ENCODE results near the gene INSYN2A.

Gene INSYN2A, protein sequence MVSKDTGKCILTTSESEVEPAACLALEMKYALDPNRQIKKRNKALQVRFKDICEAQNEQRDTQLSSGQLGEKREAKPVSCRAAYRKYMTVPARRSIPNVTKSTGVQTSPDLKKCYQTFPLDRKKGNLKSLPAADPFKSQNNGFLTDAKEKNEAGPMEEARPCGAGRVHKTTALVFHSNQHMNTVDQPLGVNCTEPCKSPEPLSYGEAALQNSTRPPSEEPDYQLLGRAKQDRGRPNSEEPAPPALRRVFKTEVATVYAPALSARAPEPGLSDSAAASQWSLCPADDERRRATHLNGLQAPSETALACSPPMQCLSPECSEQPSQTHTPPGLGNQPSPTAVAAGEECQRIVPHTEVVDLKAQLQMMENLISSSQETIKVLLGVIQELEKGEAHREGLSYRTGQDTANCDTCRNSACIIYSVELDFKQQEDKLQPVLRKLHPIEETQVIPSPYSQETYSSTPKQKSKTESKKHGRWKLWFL

DNA sequence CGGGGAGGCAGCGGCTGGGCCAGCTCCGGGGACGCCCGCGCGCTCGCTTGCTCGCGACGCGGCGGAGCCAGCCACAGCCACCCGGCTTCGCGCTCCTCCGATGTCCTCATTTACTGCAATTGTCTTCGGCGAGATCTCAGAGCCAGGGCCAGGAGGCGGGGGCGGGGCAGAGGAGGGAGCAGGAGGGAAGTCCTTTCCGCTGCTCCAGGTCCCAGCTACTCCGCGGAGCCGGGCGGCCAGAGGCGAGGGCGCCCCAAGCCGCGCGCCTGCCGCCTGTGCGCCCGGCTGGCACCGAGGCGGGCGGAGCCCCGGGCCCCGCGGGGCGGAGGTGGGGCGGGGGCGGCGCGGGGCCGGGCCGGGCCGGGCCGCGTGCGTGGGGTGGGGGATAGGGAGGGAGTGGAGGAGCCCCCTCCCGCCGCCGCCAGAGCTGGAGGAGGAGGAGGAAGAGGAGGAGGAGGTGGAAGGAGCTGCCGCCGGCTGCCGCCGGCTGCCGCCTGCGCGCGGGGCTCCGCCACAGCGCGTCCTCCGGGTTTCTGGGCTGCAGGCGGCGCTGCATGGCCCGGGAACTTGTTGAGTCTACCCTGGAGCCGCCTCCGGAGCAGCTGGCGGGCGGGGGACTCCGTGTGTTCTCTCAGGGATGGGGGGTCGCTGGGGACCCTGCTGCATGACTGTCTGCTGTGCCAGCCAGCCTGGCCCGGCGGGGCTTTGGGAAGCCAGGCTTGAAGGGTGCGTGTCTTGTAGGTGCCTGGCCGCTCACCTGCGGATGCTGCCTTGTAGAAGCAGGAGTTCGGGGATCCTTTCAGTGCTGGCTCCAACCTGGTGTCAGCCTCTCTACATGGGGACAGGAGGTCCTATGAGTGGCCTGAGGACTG is at the start of gene INSYN2A:
TSS of gene INSYN2A (minus strand) at position 310 of the 872 bp plus-strand sequence. CDS start 20,196 bp downstream, outside the sequence.
- peak in 1 of 2 experiments; percentile 30 for DNase-seq

DNA sequence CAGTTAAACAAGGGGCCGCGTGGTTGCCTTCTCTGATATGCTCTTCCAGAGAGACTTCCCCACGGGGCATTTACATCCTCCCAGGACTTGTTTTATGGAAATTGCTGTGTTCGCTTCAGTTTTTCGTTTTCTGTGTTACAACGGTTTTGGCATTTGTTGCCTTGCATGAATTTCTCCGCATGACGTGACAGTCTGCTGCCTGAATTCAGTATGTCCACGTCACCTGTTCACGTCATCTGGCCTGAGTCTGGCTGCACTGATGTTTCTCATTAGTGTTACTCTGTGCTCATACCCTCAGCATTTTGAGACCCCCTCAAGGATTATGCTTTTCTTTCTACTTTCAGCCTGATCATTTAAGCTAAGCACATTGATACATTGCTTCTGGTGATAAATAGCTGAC is 49.1 kb upstream of the INSYN2A start:
- DNase-seq: peak in 1 of 2 experiments; percentile 30

DNA sequence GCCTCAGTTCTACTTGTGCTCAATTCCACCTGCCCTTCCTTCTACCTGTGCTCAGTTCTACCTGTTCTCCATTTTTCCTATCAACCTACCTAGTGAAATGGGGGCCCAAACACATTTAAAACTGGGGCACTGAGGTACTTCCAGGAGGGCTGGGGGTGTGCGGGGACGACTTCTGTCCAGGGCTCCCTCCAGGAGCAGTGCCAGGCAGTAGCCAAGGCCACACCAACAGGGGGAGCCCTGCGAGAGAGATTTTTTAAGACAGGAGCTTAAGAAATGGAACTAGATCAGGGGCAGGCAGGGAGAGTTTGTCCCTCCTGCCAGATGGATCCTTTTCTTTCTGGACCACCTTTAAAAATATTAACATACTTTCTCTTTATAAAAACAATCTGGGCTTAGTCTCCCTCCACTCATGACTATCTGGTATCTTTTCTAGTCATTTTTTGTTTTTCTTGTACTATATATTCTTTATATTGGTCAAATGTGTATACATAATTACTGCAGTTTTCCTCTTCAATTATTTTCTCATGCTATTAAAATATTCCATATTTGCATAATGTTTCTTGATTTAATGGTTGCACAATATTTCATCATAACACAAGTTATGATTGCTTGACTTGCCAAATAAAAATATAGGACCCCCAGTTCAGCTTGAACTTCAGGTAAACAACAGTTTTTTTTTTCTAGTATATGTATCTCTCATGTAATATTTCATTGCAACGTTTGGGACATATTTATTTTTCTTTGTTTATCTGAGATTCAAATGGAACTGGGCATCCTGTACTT is 47.3 kb upstream of the INSYN2A start:
- DNase-seq: peak; percentile 15 to 59

DNA sequence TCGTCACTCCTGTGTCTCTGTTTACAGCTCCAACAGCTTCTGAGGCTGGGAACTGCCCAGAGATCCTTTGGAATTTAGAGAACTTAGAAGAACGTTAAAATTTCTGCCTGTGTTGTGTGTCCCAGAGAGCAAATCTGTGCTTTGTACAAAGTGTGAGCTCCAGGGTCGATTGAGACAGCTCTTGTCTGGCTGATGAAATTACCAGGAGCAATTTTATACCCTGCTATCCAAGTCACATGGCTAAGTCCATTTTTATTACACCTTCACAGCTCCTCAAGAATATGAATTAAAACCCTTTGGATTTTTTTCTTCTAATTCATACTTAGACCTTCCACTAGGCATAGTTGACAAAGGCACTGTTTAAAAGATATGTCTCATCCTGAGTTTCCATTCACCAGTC is 46.5 kb upstream of the INSYN2A start:
- no peak for DNase-seq

DNA sequence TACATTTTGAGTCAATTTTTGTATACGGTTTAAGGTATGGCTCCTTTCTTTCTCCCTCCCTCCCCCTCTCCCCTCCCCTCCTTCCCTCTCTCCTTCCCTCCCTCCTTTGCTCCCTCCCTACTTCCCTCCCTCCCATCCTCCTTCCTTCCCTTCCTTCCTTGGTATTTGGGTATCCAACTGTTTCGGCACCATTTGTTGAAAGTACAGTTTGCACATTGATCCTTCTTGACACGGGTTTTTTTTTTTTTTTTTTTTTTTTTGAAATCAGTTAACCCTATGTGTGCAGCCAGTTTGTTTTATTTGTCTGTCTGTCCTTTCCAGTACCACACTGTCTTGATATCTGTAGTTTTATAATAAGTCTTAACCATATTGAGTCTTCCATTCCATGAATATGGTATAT is 39.9 kb upstream of the INSYN2A start:
- DNase-seq: no peak

DNA sequence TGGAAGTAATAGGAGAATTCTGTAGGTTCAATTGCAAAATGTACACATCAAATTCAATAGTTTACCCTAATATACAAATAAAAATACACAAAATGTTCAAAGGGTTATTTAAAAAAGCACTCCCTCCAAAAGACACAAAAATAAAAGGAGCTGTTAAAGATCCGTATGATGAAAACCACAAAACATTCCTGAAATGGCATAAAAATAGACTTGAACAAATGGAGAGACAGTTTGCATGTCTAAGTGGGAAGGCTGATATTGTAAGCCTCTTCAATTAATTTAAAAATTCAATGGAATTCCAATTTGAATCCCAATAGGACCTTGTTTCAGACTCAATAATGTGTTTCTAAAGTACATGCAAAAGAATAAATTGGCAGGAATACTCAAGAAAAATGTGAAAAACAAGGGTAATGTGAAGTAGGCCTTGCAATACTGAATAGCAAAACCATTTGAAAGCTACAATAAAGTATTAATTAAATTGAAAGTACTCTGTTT is 38.0 kb upstream of the INSYN2A start:
- no peak for DNase-seq

DNA sequence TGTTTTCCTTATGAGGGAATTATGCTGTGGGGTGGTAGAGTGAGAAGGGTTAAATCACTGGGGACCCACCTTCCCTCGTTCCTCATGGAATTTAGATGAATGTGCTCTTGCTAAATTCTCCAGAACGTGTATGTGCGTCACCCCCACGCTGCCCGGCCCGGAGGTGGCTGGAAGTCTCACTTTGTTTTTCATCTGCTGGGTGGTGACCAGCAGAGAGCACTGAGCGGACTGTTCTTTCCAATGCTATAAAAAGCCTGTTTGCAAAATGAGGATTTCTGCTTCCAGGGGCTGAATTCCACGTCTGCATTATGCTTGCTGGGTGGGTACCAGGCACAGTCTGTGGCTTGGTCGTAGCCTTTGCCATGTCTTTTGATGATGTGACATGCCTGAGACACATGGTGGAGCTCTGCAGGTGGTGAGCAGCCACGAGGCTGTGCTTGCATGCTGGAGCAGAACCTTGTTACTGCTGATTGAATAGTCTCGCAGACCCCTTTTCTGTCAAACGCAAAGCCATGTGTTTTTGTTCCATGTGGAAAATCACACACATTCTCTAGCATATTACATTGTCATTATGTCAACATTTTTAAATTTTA is 31.9 kb upstream of the INSYN2A start:
- peak in 1 of 2 experiments; percentile 15 for DNase-seq

DNA sequence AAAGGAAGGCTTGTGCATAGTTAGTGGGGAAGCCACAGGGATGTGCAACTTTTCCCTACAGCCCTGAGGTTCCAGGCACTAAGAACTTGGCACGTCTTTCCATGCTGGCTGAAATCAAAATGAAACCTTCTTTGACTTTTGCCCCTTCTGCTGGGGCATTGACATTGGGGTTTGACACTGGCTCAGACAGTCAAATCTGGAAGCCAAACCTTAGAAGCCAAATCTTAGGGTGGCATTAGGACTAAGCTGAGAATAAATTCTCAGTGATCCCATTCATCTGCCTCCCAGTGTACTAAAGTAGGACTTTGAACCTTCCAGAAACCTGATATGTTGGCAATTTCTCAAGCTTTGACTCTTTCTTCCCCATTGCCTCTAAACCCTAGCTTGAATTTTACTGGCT is 31.3 kb upstream of the INSYN2A start:
- no peak for DNase-seq

DNA sequence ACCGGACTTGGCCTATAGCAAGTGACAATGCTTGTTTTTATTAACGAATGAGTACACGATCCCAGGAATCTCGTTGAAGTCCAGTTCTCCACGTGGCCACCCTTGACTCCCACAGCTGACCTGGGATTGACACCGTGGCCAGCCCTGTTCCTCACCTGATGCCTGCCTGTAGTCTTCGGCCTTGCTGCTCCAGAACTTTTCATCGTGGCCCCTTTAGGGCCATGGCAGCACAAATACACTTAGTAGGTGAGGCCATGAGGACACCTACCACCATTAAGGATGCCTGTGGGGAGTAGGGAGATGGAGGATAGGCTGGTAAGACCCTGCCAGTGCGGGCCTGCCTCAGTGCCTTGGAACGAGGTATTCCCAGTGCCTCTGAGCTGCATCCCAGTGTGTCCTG is 30.6 kb upstream of the INSYN2A start:
- no peak for DNase-seq

DNA sequence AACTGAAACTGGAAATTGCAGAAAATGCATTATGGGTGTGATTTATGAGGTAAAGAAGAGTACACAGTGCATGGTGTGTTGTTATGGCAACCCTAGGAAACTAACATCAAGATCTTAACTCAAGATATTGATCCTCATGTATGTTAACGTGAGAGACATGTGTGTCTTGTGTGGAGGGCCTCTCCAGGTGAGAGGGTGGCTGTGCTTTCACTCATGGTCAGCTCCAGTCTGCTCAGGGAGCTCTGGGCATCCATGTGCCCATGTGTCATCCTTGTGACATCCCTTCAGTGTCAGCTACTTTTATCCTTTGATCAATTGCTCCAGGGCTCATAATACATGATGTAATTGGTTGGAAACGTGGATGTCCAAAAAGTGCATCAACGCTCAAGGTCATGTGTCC is 24.9 kb upstream of the INSYN2A start:
- DNase-seq: no peak

DNA sequence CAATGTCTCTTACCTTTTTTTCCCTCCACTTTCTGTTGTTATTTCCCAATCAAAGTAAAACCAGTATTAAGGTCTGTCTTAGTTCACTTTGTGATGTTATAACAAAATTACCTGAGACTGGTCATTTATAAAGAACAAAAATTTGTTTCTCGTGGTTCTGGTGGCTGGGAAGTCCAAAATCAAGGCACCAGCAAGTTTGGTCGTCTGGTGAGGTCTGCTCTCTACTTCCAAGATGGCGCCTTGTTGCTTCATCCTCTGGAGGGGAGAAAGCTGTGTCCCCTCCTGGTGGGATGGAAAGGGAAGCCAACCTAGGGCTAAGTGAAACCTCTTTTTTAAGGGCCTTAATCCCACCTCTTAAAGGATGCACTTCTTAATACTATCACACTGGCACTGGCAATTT is 22.3 kb upstream of the INSYN2A start:
- DNase-seq: no peak

DNA sequence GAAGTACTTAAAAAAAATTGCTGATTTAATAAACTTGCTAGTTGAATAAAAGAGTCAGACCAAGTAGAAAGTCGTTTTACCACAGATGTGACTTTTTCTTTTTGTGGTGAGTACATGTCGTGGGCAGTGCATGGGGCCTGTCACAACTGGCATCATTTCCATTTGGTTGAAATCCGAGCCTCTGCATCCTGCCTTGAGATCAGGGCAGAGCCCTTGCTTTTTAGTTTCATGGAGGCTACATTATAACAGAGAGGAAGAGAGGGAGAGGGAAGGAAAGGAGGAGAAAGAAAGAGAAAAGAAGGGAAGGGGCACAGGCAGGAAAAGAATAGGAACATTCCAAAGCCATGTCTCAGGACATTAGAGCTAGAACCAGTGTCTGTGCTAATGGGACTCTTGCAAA is 20.4 kb upstream of the INSYN2A start:
- peak in 1 of 2 experiments; percentile 1 for DNase-seq

DNA sequence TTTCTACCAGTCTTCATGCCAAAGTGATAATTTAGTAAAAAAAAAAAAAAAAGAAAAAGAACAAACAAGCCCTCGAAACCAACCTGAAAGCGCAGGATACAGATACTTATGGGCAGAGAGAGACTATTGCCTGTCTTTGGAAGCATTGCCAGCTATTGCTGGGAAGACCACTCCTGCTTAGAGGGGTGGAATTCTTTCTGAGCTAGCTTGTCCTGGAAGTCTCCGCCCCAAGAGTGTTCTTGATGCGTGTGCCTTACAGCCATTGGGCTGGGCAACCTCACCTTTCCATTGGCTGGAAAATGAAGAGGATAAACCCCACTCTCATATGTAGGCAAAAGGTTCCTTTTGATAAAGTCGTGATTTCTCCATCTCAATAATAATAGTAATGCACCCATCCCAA is 19.9 kb upstream of the INSYN2A start:
- no peak for DNase-seq

DNA sequence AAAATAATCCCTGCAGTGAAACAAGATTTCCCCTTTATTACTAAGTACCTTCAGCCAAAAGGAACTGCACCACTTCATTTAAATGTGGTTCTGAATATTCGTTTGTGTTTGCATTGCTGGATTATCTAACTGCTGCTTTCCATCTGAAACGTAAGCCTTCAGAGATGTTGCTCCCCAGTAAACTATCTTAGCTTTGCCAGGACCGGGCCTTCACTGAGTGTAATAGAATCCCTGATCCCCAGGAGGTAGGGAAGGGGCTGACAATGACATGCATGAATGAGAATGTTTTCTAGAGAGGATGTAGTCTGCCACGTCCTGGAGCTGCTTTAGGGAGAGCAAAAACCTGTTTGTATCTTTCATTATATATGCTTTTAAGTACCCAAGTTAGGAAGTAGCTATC is 19.5 kb upstream of the INSYN2A start:
- no peak for DNase-seq

DNA sequence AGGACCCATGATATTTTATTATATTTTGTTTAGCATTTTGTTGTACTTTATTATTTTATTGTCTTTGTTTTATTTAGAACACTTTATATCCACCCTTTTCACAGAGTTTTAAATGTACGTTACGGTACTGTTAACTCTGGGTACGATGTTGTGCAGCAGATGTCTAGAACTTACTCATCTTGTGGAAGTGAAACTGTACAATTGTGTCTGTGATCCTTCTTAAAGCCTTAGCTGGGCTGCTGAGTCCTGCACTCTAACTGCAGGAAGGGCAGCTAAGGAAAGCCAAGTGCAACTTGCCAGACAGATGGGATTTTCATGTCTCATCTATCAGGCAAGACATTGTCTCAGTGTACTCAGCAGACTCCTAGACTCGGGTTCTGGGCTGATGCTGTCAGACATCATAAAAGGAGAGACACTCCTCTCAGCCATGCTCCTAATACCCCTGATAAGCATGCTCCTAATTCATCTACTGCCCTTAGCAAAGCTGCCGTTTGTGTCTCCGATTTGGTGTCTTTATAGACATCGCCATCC is 14.6 kb upstream of the INSYN2A start:
- DNase-seq: peak in 1 of 2 experiments; percentile 0

DNA sequence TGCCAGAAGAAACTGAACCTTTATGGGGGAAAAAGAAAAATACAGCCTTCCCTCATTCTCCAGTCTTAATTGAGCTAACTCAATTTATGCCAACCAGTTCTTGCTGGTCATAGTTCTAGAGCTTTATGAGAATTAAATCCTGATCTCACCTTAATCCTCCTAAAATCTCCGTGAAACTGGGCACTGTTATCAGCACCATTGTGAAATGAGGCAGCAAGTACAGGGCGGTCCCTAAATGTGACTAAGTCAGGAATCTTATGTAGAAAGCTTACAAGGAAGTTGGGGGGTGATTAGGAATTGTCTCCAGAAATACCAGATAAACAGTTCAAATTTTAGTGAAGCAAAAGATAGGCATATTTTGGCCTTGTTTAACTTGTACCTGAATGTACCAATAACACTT is 10.7 kb upstream of the INSYN2A start:
- DNase-seq: no peak

DNA sequence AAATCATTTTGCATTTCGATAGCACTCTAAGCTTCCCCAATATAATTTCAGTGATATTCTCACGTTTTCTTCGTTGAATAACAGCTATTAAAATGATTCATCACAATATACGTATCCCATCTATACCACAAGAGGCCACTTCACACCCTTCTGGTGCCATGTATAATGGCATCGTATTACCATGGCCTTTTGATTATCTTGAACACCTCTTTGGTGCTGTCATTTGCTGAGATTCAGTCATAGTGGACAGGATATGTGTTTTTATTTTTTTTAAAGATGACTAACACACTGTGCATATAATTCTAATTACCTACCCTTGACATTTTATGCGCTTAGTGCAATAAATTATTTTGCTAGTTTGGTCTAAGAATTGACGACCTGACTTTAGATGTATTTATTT is 6.7 kb upstream of the INSYN2A start:
- peak in 1 of 2 experiments; percentile 22 for DNase-seq

DNA sequence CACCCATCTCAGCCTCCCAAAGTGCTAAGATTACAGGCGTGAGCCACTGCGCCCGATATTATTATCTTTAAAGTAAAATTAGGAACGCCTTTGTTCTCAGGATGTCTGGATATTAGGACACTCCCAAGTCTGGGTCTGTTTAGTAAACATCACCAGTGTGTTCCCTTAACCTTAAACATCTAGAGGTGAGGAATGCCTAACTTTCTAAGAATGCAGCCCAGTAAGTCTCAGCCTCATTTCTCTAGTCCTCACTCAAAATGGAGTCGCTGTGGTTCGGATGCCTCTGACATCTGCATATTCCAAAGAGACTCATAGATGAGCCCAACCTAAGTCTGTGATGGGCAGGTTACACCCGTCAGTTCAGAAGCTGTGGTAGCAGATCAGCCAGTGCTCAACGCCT is 4.3 kb upstream of the INSYN2A start:
- DNase-seq: no peak

DNA sequence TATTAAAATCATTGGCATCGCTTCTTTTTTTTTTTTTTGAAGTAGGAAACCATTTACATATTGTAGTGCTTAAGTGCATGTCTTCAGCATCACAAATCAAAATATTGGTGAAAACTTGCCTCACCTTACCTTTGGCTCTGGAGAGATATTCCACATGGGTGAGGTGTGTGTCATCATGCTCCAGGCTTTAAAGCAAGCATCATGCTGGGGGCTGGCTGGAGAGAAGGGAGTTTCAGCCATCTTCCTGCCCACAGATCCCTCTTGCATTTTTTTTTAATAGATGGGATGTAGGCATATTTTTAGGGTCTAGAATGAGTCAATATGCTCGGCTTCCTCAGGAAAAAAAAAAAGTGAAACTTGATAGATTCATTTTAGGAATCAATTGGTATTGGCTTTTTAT is 2.3 kb upstream of the INSYN2A start:
- no peak for DNase-seq

DNA sequence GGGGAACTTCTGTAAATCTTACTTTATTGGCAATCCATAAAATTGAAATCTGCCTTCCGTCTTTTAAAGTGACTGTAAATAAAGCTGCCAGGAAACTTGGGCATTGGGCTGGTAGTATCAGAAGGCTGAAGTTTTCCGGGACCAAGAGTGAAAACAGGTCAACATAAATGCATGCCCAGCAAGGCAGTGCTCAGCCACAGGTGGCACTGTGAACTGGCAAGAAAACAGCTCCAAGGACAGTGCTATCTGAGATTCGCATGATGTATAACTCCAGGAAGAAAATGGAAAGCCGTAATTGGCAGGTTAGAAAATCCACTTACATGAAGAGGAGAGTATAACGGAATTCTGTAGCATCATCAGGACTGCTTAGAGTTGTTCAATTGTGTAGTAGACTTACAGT is 1.9 kb upstream of the INSYN2A start:
- peak in 1 of 2 experiments; percentile 38 for DNase-seq

DNA sequence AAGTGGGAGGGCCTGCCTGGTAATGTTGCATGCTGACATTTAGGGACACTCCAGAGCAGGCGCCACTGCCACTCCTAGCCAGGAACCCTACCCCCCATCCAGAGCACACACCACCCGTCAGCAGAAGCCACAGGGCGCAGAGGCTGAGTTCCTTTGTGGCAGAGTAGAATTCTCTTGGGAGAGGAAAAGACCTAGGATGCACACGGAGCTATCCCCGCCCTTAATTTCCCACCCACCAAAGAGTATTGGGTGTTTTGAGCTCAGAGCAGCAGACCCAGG is 702 bp upstream of the INSYN2A start:
- DNase-seq: peak in 1 of 2 experiments; percentile 24

DNA sequence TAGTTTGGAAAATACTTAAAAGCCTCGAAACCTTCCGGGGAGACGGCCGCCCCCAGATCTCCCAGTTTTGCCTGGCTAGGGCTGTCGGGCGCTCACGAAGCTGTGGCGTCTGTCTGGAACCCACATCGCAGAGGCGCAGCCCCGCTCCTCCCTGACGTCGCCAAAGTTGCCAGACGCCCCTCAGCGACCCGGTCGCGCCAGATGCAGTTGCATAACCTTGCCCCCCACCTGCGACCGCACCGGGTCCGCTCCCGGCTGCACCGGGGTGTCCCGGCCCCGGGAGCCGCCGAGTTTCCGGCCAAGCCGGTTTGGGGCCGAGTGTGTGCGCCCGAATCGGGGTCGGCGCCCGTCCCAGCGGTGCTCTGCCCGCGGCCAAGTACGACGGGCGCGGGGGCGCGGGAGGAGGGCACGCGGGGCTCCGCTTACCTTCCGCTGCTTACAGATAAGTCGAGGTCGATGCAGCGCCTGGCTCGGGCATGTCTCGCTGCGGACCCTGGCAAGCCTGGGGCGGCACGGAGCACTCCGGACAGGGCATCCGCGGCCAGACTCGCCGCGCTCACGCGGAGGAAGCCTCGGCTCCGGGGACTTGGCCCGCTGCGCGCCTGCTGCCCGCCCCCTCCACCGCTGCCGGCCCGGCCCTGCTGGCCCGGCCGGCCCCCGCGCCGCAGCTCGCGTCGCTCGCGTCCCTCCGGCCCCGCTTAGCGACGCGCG is 665 bp downstream of the INSYN2A start:
- peak in 1 of 2 experiments; percentile 11 for DNase-seq
